DLD1 (cell line): ENCODE measurements around the gene ATXN2.
"Not testable (repeated sequence)": the region's sequence is repeated elsewhere in the genome, so short reads cannot be mapped to it uniquely, and the experiment has no call there.

Experiments
- in situ Hi-C: cut with HindIII; loops from 2 replicates; pipeline ENCODE4 v1.10.0; 2017; ENCODE audit warnings: low sequenced_read_pairs

ATXN2 gene

DNA sequence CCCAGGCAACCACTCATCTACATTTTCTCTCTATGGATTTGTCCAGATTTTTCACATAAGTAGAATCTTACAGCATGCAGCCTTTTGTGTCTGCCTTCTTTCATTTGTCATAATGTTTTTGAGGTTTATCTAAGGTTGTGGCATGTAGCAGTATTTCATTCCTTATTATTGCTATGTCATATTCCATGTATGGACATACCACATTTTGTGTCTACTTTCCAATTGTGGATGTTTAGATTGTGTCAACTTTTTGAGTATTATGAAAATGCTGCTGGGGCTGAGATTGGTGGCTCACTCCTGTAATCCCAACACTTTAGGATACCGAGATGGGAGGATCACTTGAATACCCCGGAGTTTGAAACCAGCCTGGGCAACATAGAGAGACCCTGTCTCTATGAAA is 3.2 kb upstream of the ATXN2 start:
- in situ Hi-C loops: no loop called here

GRCh38 chr12:111600986-111601385 is 1.9 kb upstream of the ATXN2 start:
- in situ Hi-C loops: not testable (repeated sequence)

GRCh38 chr12:111600205-111600642 is 1.1 kb upstream of the ATXN2 start:
- in situ Hi-C loops: no loop called here

GRCh38 chr12:111599453-111600204 is 514 bp upstream of the ATXN2 start:
- in situ Hi-C loops: no loop called here

- in situ Hi-C loops: no loop called here
These were observed 1.1 kb downstream of the ATXN2 start for GRCh38 chr12:111597831-111598636.

DNA sequence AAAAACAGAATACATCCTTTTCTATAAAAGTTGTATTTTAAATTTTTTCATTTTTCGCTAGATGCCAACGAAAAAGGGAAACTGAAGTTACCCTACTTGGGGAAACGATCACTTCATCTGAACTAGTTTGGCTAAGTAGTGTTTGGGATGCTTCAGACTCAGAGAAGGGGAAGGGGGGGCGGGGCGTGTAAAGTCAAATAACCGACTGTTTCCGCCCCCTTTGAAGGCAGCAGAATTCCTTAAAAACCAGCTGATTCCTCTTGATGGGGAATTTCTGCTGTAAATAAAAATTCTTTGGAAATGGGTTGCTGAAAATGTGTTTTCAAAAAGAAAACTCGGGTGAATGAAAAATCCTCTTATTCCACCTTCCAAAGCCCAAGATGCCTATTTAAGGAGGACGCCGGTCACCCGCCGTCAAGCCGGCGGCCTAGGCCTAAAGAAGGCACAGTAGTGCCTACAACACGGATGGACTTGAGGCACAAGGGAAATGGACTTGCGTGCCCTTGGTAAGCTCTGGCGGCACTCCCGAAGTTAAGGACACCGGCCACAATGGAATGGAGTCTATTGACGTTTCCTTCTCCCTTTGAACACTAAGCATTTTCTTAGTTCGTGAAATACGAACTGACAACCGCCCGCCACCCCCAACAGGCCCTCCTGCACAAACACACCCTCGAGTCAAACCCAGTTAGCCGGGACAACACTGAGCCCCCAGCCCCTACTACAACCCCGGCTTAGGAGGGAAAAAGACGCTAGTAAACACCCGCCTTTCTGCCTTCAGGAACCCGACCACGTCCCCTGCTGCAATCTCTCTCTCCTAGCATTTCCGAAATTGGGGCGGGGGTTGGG is 1.9 kb downstream of the ATXN2 start:
- in situ Hi-C loops: no loop called here

DNA sequence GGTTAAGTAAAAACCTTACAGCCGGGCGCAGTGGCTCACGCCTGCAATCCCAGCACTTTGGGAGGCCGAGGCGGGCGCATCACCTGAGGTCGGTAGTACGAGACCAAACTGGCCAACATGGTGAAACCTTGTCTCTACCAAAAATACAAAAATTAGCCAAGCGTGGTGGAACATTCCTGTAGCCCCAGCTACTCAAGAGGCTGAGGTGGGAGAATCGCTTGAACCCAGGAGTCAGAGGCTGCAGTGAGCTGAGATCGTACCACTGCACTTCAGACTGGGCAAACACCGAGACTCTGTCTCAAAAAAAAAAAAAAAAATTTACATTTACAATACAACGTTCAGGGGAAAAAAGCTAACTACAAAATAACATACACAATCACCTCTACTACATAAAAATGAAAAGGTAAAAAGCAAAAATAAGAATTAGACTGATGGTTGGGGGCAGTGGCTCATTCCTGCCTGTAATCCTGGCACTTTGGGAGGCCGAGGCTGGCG is 3.7 kb downstream of the ATXN2 start:
- in situ Hi-C loops: not testable (repeated sequence)

DNA sequence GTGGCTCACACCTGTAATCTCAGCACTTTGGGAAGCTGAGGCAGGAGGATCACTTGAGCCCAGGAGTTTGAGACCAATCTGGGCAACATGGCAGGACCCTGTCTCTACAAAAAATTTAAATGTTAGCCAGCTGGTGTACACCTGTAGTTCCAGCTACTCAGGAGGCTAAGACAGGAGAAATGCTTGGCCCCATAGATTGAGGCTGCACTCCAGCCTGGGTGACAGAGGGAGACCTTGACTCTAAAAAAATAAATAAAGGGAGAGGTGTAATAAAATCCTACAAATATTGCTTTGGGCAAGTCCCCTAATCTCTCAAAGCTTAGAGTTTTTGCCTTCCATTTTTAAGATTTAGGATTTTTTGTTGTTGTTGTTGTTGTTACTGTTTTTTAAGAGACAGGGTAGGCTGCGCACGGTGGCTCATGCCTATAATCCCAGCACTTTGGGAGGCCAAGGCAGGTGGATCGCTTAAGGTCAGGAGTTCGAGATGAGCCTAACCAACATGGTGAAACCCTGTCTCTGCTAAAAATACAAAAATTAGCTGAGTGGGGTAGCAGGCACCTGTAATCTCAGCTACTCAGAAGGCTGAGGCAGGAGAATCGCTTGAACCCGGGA is 7.6 kb downstream of the ATXN2 start:
- in situ Hi-C loops: not testable (repeated sequence)

- in situ Hi-C loops: no loop called here
These were observed 8.6 kb downstream of the ATXN2 start for GRCh38 chr12:111590552-111590951.

DNA sequence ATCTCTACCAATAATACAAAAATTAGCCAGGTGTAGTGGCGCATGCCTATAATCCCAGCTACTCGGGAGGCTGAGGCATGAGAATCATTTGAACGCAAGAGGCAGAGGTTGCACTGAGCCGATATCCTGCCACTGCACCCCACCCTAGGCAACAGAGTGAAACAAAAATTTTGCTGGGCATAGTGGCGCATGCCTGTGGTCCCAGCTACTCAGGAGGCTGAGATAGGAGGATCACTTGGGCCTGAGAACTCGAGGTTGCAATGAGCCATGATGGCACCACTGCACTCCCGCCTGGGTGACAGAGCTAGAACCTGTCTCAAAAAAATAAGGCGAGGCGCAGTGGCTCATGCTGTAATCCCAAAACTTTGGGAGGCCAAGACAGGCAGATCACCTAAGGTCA is 9.5 kb downstream of the ATXN2 start:
- in situ Hi-C loops: no loop called here

DNA sequence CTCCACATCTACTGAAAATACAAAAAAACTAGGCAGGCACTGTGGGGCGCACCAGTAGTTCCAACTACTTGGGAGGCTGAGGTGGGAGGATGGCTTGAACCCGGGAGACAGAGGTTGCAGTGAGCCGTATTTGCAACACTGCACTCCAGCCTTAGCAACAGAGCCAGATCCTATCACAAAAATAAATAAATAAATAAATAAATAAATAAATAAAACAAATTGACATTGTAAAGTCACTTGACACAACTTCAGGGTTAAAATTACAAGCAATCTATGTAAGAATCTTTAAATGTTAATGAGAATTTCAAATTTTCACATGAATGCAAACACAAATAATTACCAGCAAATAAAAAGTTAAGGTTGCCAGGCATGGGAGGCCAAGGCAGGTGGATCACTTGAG is 11.1 kb downstream of the ATXN2 start:
- in situ Hi-C loops: no loop called here

DNA sequence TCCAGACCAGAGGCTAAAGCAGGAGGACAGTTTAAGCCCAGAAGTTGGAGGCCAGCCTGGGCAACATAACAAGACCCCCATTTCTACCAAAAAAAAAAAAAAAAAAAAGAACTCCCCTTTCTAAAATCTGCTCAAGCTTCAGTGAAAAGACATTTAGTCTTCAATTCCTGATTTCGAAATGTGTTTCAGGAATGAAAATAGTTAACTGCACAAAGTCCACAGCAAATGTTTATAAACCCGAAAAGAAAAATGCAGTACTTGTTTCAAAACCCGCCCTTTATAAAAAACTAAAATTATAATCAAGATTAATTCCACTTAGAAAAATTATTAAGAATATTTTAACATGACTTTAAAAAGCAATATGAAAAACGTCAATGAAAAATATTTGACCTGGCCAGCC is 12.1 kb downstream of the ATXN2 start:
- in situ Hi-C loops: no loop called here

GRCh38 chr12:111585690-111586089 is 13.4 kb downstream of the ATXN2 start:
- in situ Hi-C loops: no loop called here

DNA sequence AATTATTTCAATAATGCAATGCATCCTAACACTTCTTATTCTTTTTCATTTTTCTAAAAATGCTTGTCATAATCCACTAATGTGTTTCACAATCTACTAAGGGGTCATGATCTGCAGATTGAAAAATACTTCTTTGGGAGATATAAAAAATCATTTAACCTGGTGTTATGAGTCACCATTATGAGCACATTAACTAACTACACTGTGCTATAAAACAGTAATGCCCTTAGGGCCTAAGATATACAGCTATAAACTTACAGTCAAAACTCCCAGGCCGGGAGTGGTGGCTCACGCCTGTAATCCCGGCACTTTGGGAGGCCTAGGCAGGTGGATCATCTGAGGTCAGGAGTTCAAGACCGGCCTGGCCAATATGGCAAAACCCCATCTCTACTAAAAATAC is 14.2 kb downstream of the ATXN2 start:
- in situ Hi-C loops: no loop called here

DNA sequence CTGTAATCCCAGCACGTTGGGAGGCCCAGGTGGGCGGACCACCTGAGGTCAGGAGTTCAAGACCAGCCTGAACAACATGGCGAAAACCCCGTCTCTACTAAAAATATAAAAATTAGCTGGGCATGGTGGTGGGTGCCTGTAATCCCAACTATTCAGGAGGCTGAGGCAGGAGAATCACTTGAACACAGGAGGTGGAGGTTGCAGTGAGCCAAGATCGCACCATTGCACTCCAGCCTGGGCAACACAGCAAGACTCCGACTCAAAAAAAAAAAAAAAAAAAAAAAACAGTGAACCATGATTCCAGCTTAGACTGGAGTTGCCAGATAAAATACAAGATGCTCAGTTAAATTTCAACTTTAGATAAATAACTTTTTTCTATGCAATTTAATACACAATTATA is 15.6 kb downstream of the ATXN2 start:
- in situ Hi-C loops: not testable (repeated sequence)

GRCh38 chr12:111582133-111582747 is 16.9 kb downstream of the ATXN2 start:
- in situ Hi-C loops: no loop called here

GRCh38 chr12:111581434-111582132 is 17.5 kb downstream of the ATXN2 start:
- in situ Hi-C loops: no loop called here

- in situ Hi-C loops: no loop called here
These were observed 18.4 kb downstream of the ATXN2 start for GRCh38 chr12:111580737-111581136.

- in situ Hi-C loops: no loop called here
These were observed 19.0 kb downstream of the ATXN2 start for GRCh38 chr12:111580119-111580425.

DNA sequence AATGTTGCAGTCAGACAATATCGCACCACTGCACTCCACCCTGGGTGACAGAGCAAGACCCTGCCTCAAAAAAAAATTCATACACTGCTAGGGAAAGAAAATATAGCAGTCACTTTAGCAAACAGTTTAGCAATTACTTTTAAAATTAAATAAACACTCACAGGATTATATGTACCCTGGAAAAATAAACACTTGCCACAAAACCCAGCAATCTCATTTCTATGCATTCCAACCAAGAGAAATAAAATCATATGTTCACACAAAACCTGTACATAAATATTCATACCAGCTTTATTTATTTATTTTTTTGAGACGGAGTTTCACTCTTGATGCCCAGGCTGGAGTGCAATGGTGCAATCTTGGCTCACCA is 20.2 kb downstream of the ATXN2 start:
- in situ Hi-C loops: no loop called here
